Naive thymus-derived CD8-positive, alpha-beta T cell (primary cell): ENCODE data around the gene POMGNT1. TPM values are rescaled to one million over a fixed set of nuclear protein-coding genes. Genes with fewer than 3 reads are reported as not detected.
"Not testable (repeated sequence)": the region's sequence is repeated elsewhere in the genome, so short reads cannot be mapped to it uniquely, and the experiment has no call there.

ENCODE experiments used
- ATAC-seq, 2 donors: fragments of 150-1000 bp; cut with Tn5 transposase in 1 of 2; sonication (Bioruptor Pico), chemical (Tn5 transposase) in 1 of 2; 1 replicate in 1 of 2; 2 replicates in 1 of 2; pipeline ENCODE4 v1.10.0; 2021; ENCODE audit warnings: mild to moderate bottlenecking in 2 of 2, moderate library complexity in 2 of 2
- POLR2A ChIA-PET: fragments of 350-600 bp; sonication (Branson Sonifier 250); formaldehyde crosslinking; loops from one replicate; lab custom pipeline; 2021; ENCODE audit warnings: antibody characterized with exemption; lab: Charles Lee
- DNase-seq, 10 donors: peaks; one replicate each; pipeline versions ENCODE4 v3.0.0 to v3.0.0-alpha.2; 2020 to 2022
- H3K27ac Mint-ChIP-seq, 10 donors: one replicate each; pipeline ENCODE4 v1.8.0; 2020 to 2022; ENCODE audit warnings: mild to moderate bottlenecking in 10 of 10, mixed read lengths in 10 of 10, moderate library complexity in 4 of 10, inconsistent platforms in 1 of 10
- H3K27me3 Mint-ChIP-seq, 5 donors: one replicate each; pipeline ENCODE4 v1.8.0; 2021 to 2022; ENCODE audit warnings: mixed read lengths in 5 of 5
- H3K36me3 Mint-ChIP-seq, 3 donors: one replicate each; pipeline ENCODE4 v1.8.0; 2020 to 2022; ENCODE audit warnings: mixed read lengths in 3 of 3, mild to moderate bottlenecking in 2 of 3, inconsistent platforms in 1 of 3
- H3K4me1 Mint-ChIP-seq, 4 donors: one replicate each; pipeline ENCODE4 v1.8.0; 2021 to 2022; ENCODE audit warnings: mixed read lengths in 4 of 4
- H3K4me3 Mint-ChIP-seq, 10 donors: one replicate each; pipeline ENCODE4 v1.8.0; 2020 to 2022; ENCODE audit warnings: mild to moderate bottlenecking in 10 of 10, mixed read lengths in 10 of 10, moderate library complexity in 6 of 10, inconsistent platforms in 1 of 10
- H3K9me3 Mint-ChIP-seq, 9 donors: one replicate each; pipeline ENCODE4 v1.8.0; 2020 to 2022; ENCODE audit warnings: mixed read lengths in 9 of 9, mild to moderate bottlenecking in 3 of 9, inconsistent platforms in 1 of 9, moderate library complexity in 1 of 9
- polyA plus RNA-seq, 3 donors: library from polyadenylated mRNA; unstranded; fragments of 300-500 nt; fragmentation: Illumina TruSeq; gene quantifications; one replicate each; pipeline ENCODE4 v1.2.3, GENCODE V29; 2021
- total RNA-seq, 8 experiments: library from RNA in 2 of 8; stranded (reverse) in 2 of 8; gene quantifications; one replicate each; pipeline ENCODE4 v1.2.3 and lab custom pipeline; 2021 to 2026

Gene POMGNT1
- total RNA-seq: 10 to 100 TPM; 46.0 to 52.3 TPM
- polyA plus RNA-seq: 10 to 100 TPM; 23.5 to 33.4 (median 24.0) TPM
- total RNA-seq (lab: John Stamatoyannopoulos, UW): 33.7 to 81.3 (median 60.8) reads per million in 6 experiments

- Mint-ChIP-seq H3K27me3 (no peaks in the 10 kb centered on the region), H3K4me3 (peak within 1 kb of the TSS; percentile 74 to 91 (median 82)), H3K9me3 (no peaks in the 10 kb centered on the region), H3K27ac (peak within 1 kb of the TSS; percentile 51 to 92 (median 85)), H3K36me3 (peaks cover 0 to 18% (median 2%) of the 10 kb centered on the region in 3 donors), H3K4me1 (peaks cover 12 to 43% (median 34%) of the 10 kb centered on the region in 4 donors)
- DNase-seq: peak; percentile 55 to 80 (median 75)
- POLR2A ChIA-PET: interaction anchor here (0.6 to 2.9 kb wide), 4 partner anchors 32 to 476 kb away, joined by 3 to 11 read pairs (median 3); partner anchors contain the start of genes LRRC41 and UQCRH
- ATAC-seq: peak; percentile 87 to 91
Measured at GRCh38 chr1:46197964-46198811, at the start of gene POMGNT1. Gene POMGNT1, minus strand, starts transcription at chr1:46198434. Its CDS starts 613 bp downstream, at chr1:46197821.

- no peaks in the 10 kb centered on the region for H3K9me3 Mint-ChIP-seq
- ATAC-seq: peak; percentile 93 to 94
- H3K4me3 Mint-ChIP-seq: peak within 1 kb of the TSS; percentile 82 to 96 (median 92)
- peaks cover 8 to 21% (median 19%) of the 10 kb centered on the region in 4 donors for H3K4me1 Mint-ChIP-seq
- POLR2A ChIA-PET: interaction anchor here (0.5 to 2.8 kb wide), 5 partner anchors 11 to 697 kb away, joined by 3 to 29 read pairs (median 6); partner anchors contain the start of genes AKR1A1, LRRC41, NSUN4 and UQCRH
- H3K36me3 Mint-ChIP-seq: no peaks in the 10 kb centered on the region
- peak; percentile 88 to 98 (median 94) for DNase-seq
- peak within 1 kb of the TSS; percentile 71 to 94 (median 86) for H3K27ac Mint-ChIP-seq
- H3K27me3 Mint-ChIP-seq: no peaks in the 10 kb centered on the region
Measured at GRCh38 chr1:46247436-46248121, 49.3 kb upstream of the POMGNT1 start, which contains the start of gene RAD54L. Gene RAD54L, plus strand, starts transcription at chr1:46247763. Its CDS starts 643 bp downstream, at chr1:46248406.

- peak overlapping the region; percentile 82 to 96 (median 92) for H3K4me3 Mint-ChIP-seq
Measured at GRCh38 chr1:46246548-46247435, 48.6 kb upstream of the POMGNT1 start.

GRCh38 chr1:46246136-46246535, 47.9 kb upstream of the POMGNT1 start:
- not testable (repeated sequence) for ATAC-seq, H3K9me3 Mint-ChIP-seq, H3K27ac Mint-ChIP-seq, H3K36me3 Mint-ChIP-seq, H3K27me3 Mint-ChIP-seq, DNase-seq
- H3K4me3 Mint-ChIP-seq: peak overlapping the region in 7 of 10 donors; percentile 82 to 95 (median 90)
- POLR2A ChIA-PET: interaction anchor here (0.9 to 2.8 kb wide), 4 partner anchors 47 to 94 kb away, joined by 3 to 29 read pairs (median 7); partner anchors contain the start of genes LRRC41, NSUN4, POMGNT1 and UQCRH
- H3K4me1 Mint-ChIP-seq: peaks cover 8 to 21% (median 19%) of the 10 kb centered on the region in 4 donors

More at GRCh38 chr1:46246548-46247435, 48.6 kb upstream of the POMGNT1 start:
- Mint-ChIP-seq H3K4me1 (peaks cover 8 to 21% (median 19%) of the 10 kb centered on the region in 4 donors), H3K9me3 (no peaks in the 10 kb centered on the region), H3K27ac (peak overlapping the region; percentile 71 to 94 (median 86)), H3K27me3 (no peaks in the 10 kb centered on the region), H3K36me3 (no peaks in the 10 kb centered on the region)
- POLR2A ChIA-PET: interaction anchor here (0.5 to 2.8 kb wide), 4 partner anchors 56 to 696 kb away, joined by 3 to 29 read pairs (median 8); partner anchors contain the start of genes AKR1A1, LRRC41, NSUN4 and UQCRH
- ATAC-seq (peak; percentile 34 to 67), DNase-seq (peak in 8 of 10 donors; percentile 11 to 76 (median 47))

- Mint-ChIP-seq H3K36me3 (no peaks in the 10 kb centered on the region), H3K27me3 (no peaks in the 10 kb centered on the region), H3K9me3 (no peaks in the 10 kb centered on the region), H3K4me3 (no peak overlapping the region), H3K4me1 (peaks cover 8 to 21% (median 19%) of the 10 kb centered on the region in 4 donors), H3K27ac (no peak overlapping the region)
- POLR2A ChIA-PET: interaction anchor here (1.0 to 1.4 kb wide), 2 partner anchors 22 to 58 kb away, joined by 3 to 5 read pairs; no protein-coding TSS in a partner anchor
- DNase-seq (peak in 3 of 10 donors; percentile 19 to 43 (median 29)), ATAC-seq (no peak)
Measured at GRCh38 chr1:46244656-46245371, 46.6 kb upstream of the POMGNT1 start.

- H3K36me3 Mint-ChIP-seq, DNase-seq, H3K27ac Mint-ChIP-seq, H3K9me3 Mint-ChIP-seq, H3K27me3 Mint-ChIP-seq, ATAC-seq: not testable (repeated sequence)
- Mint-ChIP-seq H3K4me1 (peaks cover 8 to 21% (median 19%) of the 10 kb centered on the region in 4 donors), H3K4me3 (peak overlapping the region in 1 of 10 donors; percentile 4)
- POLR2A ChIA-PET: interaction anchor here (0.7 kb wide), 1 partner anchor 22 kb away, joined by 3 read pairs; no protein-coding TSS in a partner anchor
Measured at GRCh38 chr1:46243831-46244230, 45.6 kb upstream of the POMGNT1 start.

GRCh38 chr1:46242918-46243317, 44.7 kb upstream of the POMGNT1 start:
- peaks cover 0 to 2% (median 0%) of the 10 kb centered on the region in 3 donors for H3K36me3 Mint-ChIP-seq
- H3K27ac Mint-ChIP-seq: no peak overlapping the region
- ATAC-seq (no peak), DNase-seq (no peak)
- peaks cover 0 to 3% (median 0%) of the 10 kb centered on the region in 5 donors for H3K27me3 Mint-ChIP-seq
- peaks cover 4 to 16% (median 15%) of the 10 kb centered on the region in 4 donors for H3K4me1 Mint-ChIP-seq
- peaks cover 0 to 5% (median 0%) of the 10 kb centered on the region in 9 donors for H3K9me3 Mint-ChIP-seq
- POLR2A ChIA-PET: no interaction called here
- no peak overlapping the region for H3K4me3 Mint-ChIP-seq

- DNase-seq, POLR2A ChIA-PET, H3K4me3 Mint-ChIP-seq, H3K36me3 Mint-ChIP-seq, ATAC-seq, H3K4me1 Mint-ChIP-seq, H3K27me3 Mint-ChIP-seq, H3K27ac Mint-ChIP-seq: not testable (repeated sequence)
- peaks cover 0 to 12% (median 2%) of the 10 kb centered on the region in 9 donors for H3K9me3 Mint-ChIP-seq
Measured at GRCh38 chr1:46241733-46242132, 43.5 kb upstream of the POMGNT1 start.

GRCh38 chr1:46238865-46239264, 40.6 kb upstream of the POMGNT1 start:
- not testable (repeated sequence) for DNase-seq, H3K4me1 Mint-ChIP-seq, ATAC-seq, H3K27ac Mint-ChIP-seq, H3K27me3 Mint-ChIP-seq, H3K4me3 Mint-ChIP-seq, H3K36me3 Mint-ChIP-seq
- POLR2A ChIA-PET: interaction anchor here (0.6 kb wide), 1 partner anchor 522 kb away, joined by 7 read pairs; no protein-coding TSS in a partner anchor
- peaks cover 0 to 12% (median 2%) of the 10 kb centered on the region in 9 donors for H3K9me3 Mint-ChIP-seq

- H3K27me3 Mint-ChIP-seq: peaks cover 0 to 3% (median 0%) of the 10 kb centered on the region in 5 donors
- no peak for DNase-seq
- H3K9me3 Mint-ChIP-seq: peaks cover 0 to 12% (median 2%) of the 10 kb centered on the region in 9 donors
- POLR2A ChIA-PET: no interaction called here
- peaks cover 0 to 3% (median under 1%) of the 10 kb centered on the region in 4 donors for H3K4me1 Mint-ChIP-seq
- peaks cover 2 to 5% (median 2%) of the 10 kb centered on the region in 3 donors for H3K36me3 Mint-ChIP-seq
- no peak overlapping the region for H3K27ac Mint-ChIP-seq
- ATAC-seq: no peak
- H3K4me3 Mint-ChIP-seq: no peak overlapping the region
Measured at GRCh38 chr1:46236882-46237281, 38.6 kb upstream of the POMGNT1 start.
